Measurements from ENCODE around the gene EPB42. TPM values are rescaled to one million over a fixed set of nuclear protein-coding genes. Genes with fewer than 3 reads are reported as not detected.

EPB42 gene
- total RNA-seq, 1 experiment from 2014 or later = not detected

- Mint-ChIP-seq H3K27me3 (ENCODE audit: insufficient read depth, unreplicated experiment) (no peaks in the 10 kb centered on the region), H3K27ac (ENCODE audit: unreplicated experiment) (no peak overlapping the region), H3K36me3 (ENCODE audit: insufficient read depth, unreplicated experiment) (no peaks in the 10 kb centered on the region), H3K4me1 (ENCODE audit: low read depth, unreplicated experiment) (peaks cover 7% of the 10 kb centered on the region), H3K4me3 (ENCODE audit: unreplicated experiment) (no peak overlapping the region), H3K9me3 (ENCODE audit: unreplicated experiment) (peaks cover 5% of the 10 kb centered on the region)
- Histone ChIP-seq H3K9me3 (no peaks in the 10 kb centered on the region), H3K4me1 (no peaks in the 10 kb centered on the region), H3K27me3 (replicated peaks; ENCODE audit: control insufficient read depth, insufficient read depth, low read length) (no peaks in the 10 kb centered on the region; the same call in 1 of the 2 replicates), H3K4me3 (ENCODE audit: low read depth, low read length) (no peak overlapping the region), H3K36me3 (ENCODE audit: control insufficient read depth, insufficient read depth, low read length) (no peaks in the 10 kb centered on the region)
- DNase-seq = no peak
- intact Hi-C loops (cut with micrococcal nuclease; ENCODE audit: unreplicated experiment) = no loop called here
- POLR2A ChIA-PET = no interaction called here
- CTCF ChIA-PET = interaction anchor here (0.5 to 1.7 kb wide), 2 partner anchors 74 to 84 kb away, joined by 4 read pairs; no protein-coding TSS in a partner anchor
- no TSS peak for BruUV-seq (replicated peaks)
- no peak for TF ChIP-seq CTCF (IDR thresholded peaks at IDR 0.05; ENCODE audit: insufficient read depth in 1 of 2, low read depth in 1 of 2, low read length in 1 of 2, severe bottlenecking in 1 of 2, unreplicated experiment in 1 of 2)
These were observed 8.5 kb downstream of the EPB42 start for GRCh38 chr15:43212299-43212698.

- Mint-ChIP-seq H3K27me3 (ENCODE audit: insufficient read depth, unreplicated experiment) (no peaks in the 10 kb centered on the region), H3K27ac (ENCODE audit: unreplicated experiment) (no peak overlapping the region), H3K36me3 (ENCODE audit: insufficient read depth, unreplicated experiment) (no peaks in the 10 kb centered on the region), H3K9me3 (ENCODE audit: unreplicated experiment) (no peaks in the 10 kb centered on the region), H3K4me1 (ENCODE audit: low read depth, unreplicated experiment) (peaks cover 7% of the 10 kb centered on the region), H3K4me3 (ENCODE audit: unreplicated experiment) (no peak overlapping the region)
- no peak overlapping the region for H3K4me3 ChIP-seq (ENCODE audit: low read depth, low read length)
- intact Hi-C loops (cut with micrococcal nuclease; ENCODE audit: unreplicated experiment) = no loop called here
- no peak for DNase-seq
- ChIA-PET CTCF (no interaction called here), POLR2A (no interaction called here)
- H3K27me3 ChIP-seq (replicated peaks; ENCODE audit: control insufficient read depth, insufficient read depth, low read length) = peaks cover 1% of the 10 kb centered on the region; the same call in 1 of the 2 replicates
- no peaks in the 10 kb centered on the region for H3K36me3 ChIP-seq (ENCODE audit: control insufficient read depth, insufficient read depth, low read length)
- no peaks in the 10 kb centered on the region for H3K4me1 ChIP-seq
- no peak for TF ChIP-seq CTCF (IDR thresholded peaks at IDR 0.05; ENCODE audit: insufficient read depth in 1 of 2, low read depth in 1 of 2, low read length in 1 of 2, severe bottlenecking in 1 of 2, unreplicated experiment in 1 of 2)
- H3K9me3 ChIP-seq = no peaks in the 10 kb centered on the region
- no TSS peak for BruUV-seq (replicated peaks)
These were observed 9.5 kb downstream of the EPB42 start for GRCh38 chr15:43211224-43211735.

GRCh38 chr15:43210807-43211206 is 10.0 kb downstream of the EPB42 start:
- Histone ChIP-seq H3K27me3 (replicated peaks; ENCODE audit: control insufficient read depth, insufficient read depth, low read length) (peaks cover 1% of the 10 kb centered on the region; the same call in 1 of the 2 replicates), H3K4me1 (no peaks in the 10 kb centered on the region), H3K4me3 (ENCODE audit: low read depth, low read length) (no peak overlapping the region), H3K36me3 (ENCODE audit: control insufficient read depth, insufficient read depth, low read length) (no peaks in the 10 kb centered on the region), H3K9me3 (no peaks in the 10 kb centered on the region)
- H3K4me1 Mint-ChIP-seq (ENCODE audit: low read depth, unreplicated experiment) = peaks cover 7% of the 10 kb centered on the region
- intact Hi-C loops (cut with micrococcal nuclease; ENCODE audit: unreplicated experiment) = no loop called here
- no TSS peak for BruUV-seq (replicated peaks)
- TF ChIP-seq CTCF (IDR thresholded peaks at IDR 0.05; ENCODE audit: insufficient read depth in 1 of 2, low read depth in 1 of 2, low read length in 1 of 2, severe bottlenecking in 1 of 2, unreplicated experiment in 1 of 2) = no peak
- ChIA-PET CTCF (interaction anchor here (3.8 kb wide), 1 partner anchor 75 kb away, joined by 19 read pairs; no protein-coding TSS in a partner anchor), POLR2A (no interaction called here)
- no peak overlapping the region for H3K27ac Mint-ChIP-seq (ENCODE audit: unreplicated experiment)
- no peak for DNase-seq
- H3K4me3 Mint-ChIP-seq (ENCODE audit: unreplicated experiment) = no peak overlapping the region
- peaks cover 2% of the 10 kb centered on the region for H3K27me3 Mint-ChIP-seq (ENCODE audit: insufficient read depth, unreplicated experiment)
- no peaks in the 10 kb centered on the region for H3K9me3 Mint-ChIP-seq (ENCODE audit: unreplicated experiment)
- H3K36me3 Mint-ChIP-seq (ENCODE audit: insufficient read depth, unreplicated experiment) = no peaks in the 10 kb centered on the region
